Body of pancreas (tissue), 4 donors: Measurements from ENCODE around the gene SEC14L6.
"Not testable (repeated sequence)": the region's sequence is repeated elsewhere in the genome, so short reads cannot be mapped to it uniquely, and the experiment has no call there.

Source experiments
- POLR2A ChIP-seq, 3 donors: fragments of 450-650 bp; IDR thresholded peaks; one replicate each; pipeline ENCODE4 v1.6.1; 2016; ENCODE audit warnings: antibody characterized with exemption in 3 of 3, mild to moderate bottlenecking in 2 of 3
- TF ChIP-seq, protein P1 (sequence below), 7 experiments: fragments of 450-650 bp in 4 of 7; fragments of 200-600 bp in 3 of 7; sonication (generic) in 3 of 7; IDR thresholded peaks; one replicate each; pipeline ENCODE4 v1.5.1; 2016 to 2019; ENCODE audit warnings: antibody characterized with exemption in 7 of 7

- TF ChIP-seq, protein P1, sequence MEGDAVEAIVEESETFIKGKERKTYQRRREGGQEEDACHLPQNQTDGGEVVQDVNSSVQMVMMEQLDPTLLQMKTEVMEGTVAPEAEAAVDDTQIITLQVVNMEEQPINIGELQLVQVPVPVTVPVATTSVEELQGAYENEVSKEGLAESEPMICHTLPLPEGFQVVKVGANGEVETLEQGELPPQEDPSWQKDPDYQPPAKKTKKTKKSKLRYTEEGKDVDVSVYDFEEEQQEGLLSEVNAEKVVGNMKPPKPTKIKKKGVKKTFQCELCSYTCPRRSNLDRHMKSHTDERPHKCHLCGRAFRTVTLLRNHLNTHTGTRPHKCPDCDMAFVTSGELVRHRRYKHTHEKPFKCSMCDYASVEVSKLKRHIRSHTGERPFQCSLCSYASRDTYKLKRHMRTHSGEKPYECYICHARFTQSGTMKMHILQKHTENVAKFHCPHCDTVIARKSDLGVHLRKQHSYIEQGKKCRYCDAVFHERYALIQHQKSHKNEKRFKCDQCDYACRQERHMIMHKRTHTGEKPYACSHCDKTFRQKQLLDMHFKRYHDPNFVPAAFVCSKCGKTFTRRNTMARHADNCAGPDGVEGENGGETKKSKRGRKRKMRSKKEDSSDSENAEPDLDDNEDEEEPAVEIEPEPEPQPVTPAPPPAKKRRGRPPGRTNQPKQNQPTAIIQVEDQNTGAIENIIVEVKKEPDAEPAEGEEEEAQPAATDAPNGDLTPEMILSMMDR (IDR thresholded peaks at IDR 0.05) = not testable (repeated sequence)
- TF ChIP-seq POLR2A (IDR thresholded peaks at IDR 0.05) = not testable (repeated sequence)
Observed at GRCh38 chr22:30567277-30567676, 20.7 kb upstream of the SEC14L6 start.
